Stimulated activated CD8-positive, alpha-beta memory T cell treated with anti-CD3 and anti-CD28 coated beads, Interleukin-7, amount 100 ng/mL, for 4 hours (primary cell): Measurements from ENCODE around the gene CRACDL.
"Not testable (repeated sequence)": the region's sequence is repeated elsewhere in the genome, so short reads cannot be mapped to it uniquely, and the experiment has no call there.

Experiments used
- DNase-seq, 2 donors: peaks; one replicate each; pipeline ENCODE4 v3.0.0-alpha.2; 2020; ENCODE audit warnings: low read depth in 2 of 2

Gene CRACDL

GRCh38 chr2:98907966-98908905, 27.8 kb downstream of the CRACDL start:
- DNase-seq: no peak

GRCh38 chr2:98907385-98907784, 28.6 kb downstream of the CRACDL start:
- DNase-seq: no peak

- DNase-seq: no peak
Measured at GRCh38 chr2:98903767-98904485, 32.1 kb downstream of the CRACDL start.

- DNase-seq: no peak
Measured at GRCh38 chr2:98903064-98903355, 33.0 kb downstream of the CRACDL start.

GRCh38 chr2:98902209-98903063, 33.6 kb downstream of the CRACDL start:
- DNase-seq: no peak

- no peak for DNase-seq
Measured at GRCh38 chr2:98901702-98902101, 34.3 kb downstream of the CRACDL start.

- no peak for DNase-seq
Measured at GRCh38 chr2:98901291-98901690, 34.7 kb downstream of the CRACDL start.

GRCh38 chr2:98900721-98901120, 35.3 kb downstream of the CRACDL start:
- no peak for DNase-seq

- DNase-seq: not testable (repeated sequence)
Measured at GRCh38 chr2:98899703-98900078, 36.3 kb downstream of the CRACDL start.

GRCh38 chr2:98899041-98899702, 36.9 kb downstream of the CRACDL start:
- no peak for DNase-seq

GRCh38 chr2:98898423-98898841, 37.6 kb downstream of the CRACDL start:
- DNase-seq: no peak

- DNase-seq: no peak
Measured at GRCh38 chr2:98897746-98898145, 38.3 kb downstream of the CRACDL start.

- DNase-seq: no peak
Measured at GRCh38 chr2:98896944-98897343, 39.1 kb downstream of the CRACDL start.

GRCh38 chr2:98896416-98896815, 39.6 kb downstream of the CRACDL start:
- DNase-seq: no peak

- DNase-seq: no peak
Measured at GRCh38 chr2:98895901-98896300, 40.1 kb downstream of the CRACDL start.

GRCh38 chr2:98895221-98895620, 40.8 kb downstream of the CRACDL start:
- DNase-seq: no peak

GRCh38 chr2:98894331-98895000, 41.6 kb downstream of the CRACDL start:
- DNase-seq: no peak

- no peak for DNase-seq
Measured at GRCh38 chr2:98893911-98894321, 42.1 kb downstream of the CRACDL start.

- DNase-seq: no peak
Measured at GRCh38 chr2:98892871-98893270, 43.2 kb downstream of the CRACDL start.

GRCh38 chr2:98891591-98891990, 44.4 kb downstream of the CRACDL start:
- DNase-seq: no peak

GRCh38 chr2:98886066-98886554, 49.9 kb downstream of the CRACDL start:
- DNase-seq: no peak
